Prostate gland (tissue), 2 donors: ENCODE results near the gene ALPG.

Experiments
- CTCF ChIP-seq, 4 experiments: fragments of 200-600 bp in 2 of 4; fragments of 450-650 bp in 2 of 4; sonication (generic) in 2 of 4; IDR thresholded peaks; 1 replicate in 3 of 4; 2 replicates in 1 of 4; pipeline ENCODE4 v1.5.1; 2016 to 2019; ENCODE audit warnings: antibody characterized with exemption in 4 of 4, mild to moderate bottlenecking in 2 of 4, moderate library complexity in 2 of 4
- POLR2A ChIP-seq: fragments of 450-650 bp; IDR thresholded peaks from one replicate; pipeline ENCODE4 v1.6.1; 2016; ENCODE audit warnings: antibody characterized with exemption, mild to moderate bottlenecking
- POLR2AphosphoS5 ChIP-seq: sonication (generic); formaldehyde crosslinking; IDR thresholded peaks from one replicate; pipeline ENCODE4 v1.6.1; 2017; ENCODE audit warnings: antibody characterized with exemption

GRCh38 chr2:232456296-232457120 is 49.9 kb downstream of the ALPG start:
- TF ChIP-seq CTCF (IDR thresholded peaks at IDR 0.05) (no peak), POLR2AphosphoS5 (no peak), POLR2A (no peak)
